GM12892 (cell line): ENCODE results near the gene SLC26A6.

Source experiments
- DNase-seq: peaks from one replicate; pipeline ENCODE4 v3.0.0; 2011; ENCODE audit not compliant: insufficient read length
- FAIRE-seq: peaks from 2 replicates; lab custom pipeline; 2011; peaks lifted over from hg19 to GRCh38; lab: Jason Lieb, UNC
- POLR2A ChIP-seq: IDR thresholded peaks from 2 replicates; pipeline ENCODE4 v1.6.1; 2011; ENCODE audit warnings: low read depth, low read length, control low read depth
- POLR2AphosphoS5 ChIP-seq: IDR thresholded peaks from 2 replicates; pipeline ENCODE4 v1.6.1; 2011; ENCODE audit warnings: low read depth, low read length, control low read depth
- TAF1 ChIP-seq: IDR thresholded peaks from 2 replicates; pipeline ENCODE4 v1.6.1; 2011; ENCODE audit warnings: low read depth, mild to moderate bottlenecking, control low read depth, low read length, borderline replicate concordance

Gene SLC26A6

GRCh38 chr3:48612309-48612708 is 23.0 kb downstream of the SLC26A6 start:
- DNase-seq (no peak), FAIRE-seq (no peak)
- no peak for TF ChIP-seq POLR2A
- no peak for TF ChIP-seq TAF1
- no peak for TF ChIP-seq POLR2AphosphoS5

GRCh38 chr3:48609088-48610005 is 25.9 kb downstream of the SLC26A6 start, which contains the start of gene UQCRC1:
Gene UQCRC1, minus strand, starts transcription at chr3:48609646. Its CDS starts 26 bp downstream, at chr3:48609620.
- DNase-seq (peak; percentile 97), FAIRE-seq (peak; percentile 100)
- peak; percentile 97 for TF ChIP-seq POLR2A
- TF ChIP-seq TAF1, result peak; percentile 86
- TF ChIP-seq POLR2AphosphoS5, result peak; percentile 88

GRCh38 chr3:48607519-48607918 is 27.7 kb downstream of the SLC26A6 start:
- FAIRE-seq, result no peak
- DNase-seq, result no peak
- TF ChIP-seq POLR2A (no peak), TAF1 (no peak), POLR2AphosphoS5 (no peak)

GRCh38 chr3:48601622-48601994 is 33.7 kb downstream of the SLC26A6 start:
- no peak for FAIRE-seq
- TF ChIP-seq POLR2AphosphoS5 (no peak), TAF1 (no peak), POLR2A (no peak)
- no peak for DNase-seq

- no peak for FAIRE-seq
- TF ChIP-seq TAF1 (no peak), POLR2AphosphoS5 (no peak), POLR2A (no peak)
- DNase-seq, result no peak
Observed at GRCh38 chr3:48600711-48601621, 34.3 kb downstream of the SLC26A6 start.

GRCh38 chr3:48599509-48600285 is 35.6 kb downstream of the SLC26A6 start:
- FAIRE-seq (no peak), DNase-seq (no peak)
- TF ChIP-seq POLR2AphosphoS5, result no peak
- TF ChIP-seq TAF1, result no peak
- no peak for TF ChIP-seq POLR2A

- DNase-seq (no peak), FAIRE-seq (no peak)
- TF ChIP-seq POLR2A (no peak), POLR2AphosphoS5 (no peak), TAF1 (no peak)
Observed at GRCh38 chr3:48599077-48599501, 36.2 kb downstream of the SLC26A6 start.

GRCh38 chr3:48598323-48599076 is 36.8 kb downstream of the SLC26A6 start:
- FAIRE-seq, result no peak
- TF ChIP-seq TAF1, result no peak
- no peak for TF ChIP-seq POLR2A
- TF ChIP-seq POLR2AphosphoS5, result no peak
- no peak for DNase-seq

- TF ChIP-seq TAF1 (no peak), POLR2AphosphoS5 (no peak), POLR2A (no peak)
- FAIRE-seq, result no peak
Observed at GRCh38 chr3:48597408-48597800, 37.9 kb downstream of the SLC26A6 start.

More at GRCh38 chr3:48597408-48597800, 37.9 kb downstream of the SLC26A6 start:
- DNase-seq, result no peak
